GM23338 (cell line): ENCODE data around the gene GRM8. TPM values are rescaled to one million over a fixed set of nuclear protein-coding genes. Genes with fewer than 3 reads are reported as not detected.

Experiments
- ATAC-seq: fragments of 200-7000 bp; cut with Tn5 transposase; 3 replicates; pipeline ENCODE4 v1.9.1; 2020
- DNase-seq: peaks from one replicate; pipeline ENCODE4 v3.0.0-alpha.2; 2015; ENCODE audit warnings: low spot score
- H2AFZ ChIP-seq: fragments of 200-600 bp; sonication (generic); 2 replicates; pipeline ENCODE4 v1.8.0; 2016; ENCODE audit warnings: antibody characterized with exemption, mild to moderate bottlenecking, moderate library complexity
- H3F3A ChIP-seq: fragments of 200-600 bp; sonication (generic); replicated peaks from 2 replicates; pipeline ENCODE4 v1.8.0; 2017; ENCODE audit warnings: antibody characterized with exemption, mixed run types, low read depth
- H3K27ac ChIP-seq: fragments of 200-600 bp; sonication (generic); 2 replicates; pipeline ENCODE4 v1.6.1; 2016; ENCODE audit warnings: low read depth
- H3K27me3 ChIP-seq: fragments of 200-600 bp; sonication (generic); 2 replicates; pipeline ENCODE4 v1.8.0; 2016; ENCODE audit warnings: mild to moderate bottlenecking, mixed run types, moderate library complexity; ENCODE audit not compliant: insufficient read depth
- H3K36me3 ChIP-seq: fragments of 200-600 bp; sonication (generic); 2 replicates; pipeline ENCODE4 v1.8.0; 2016; ENCODE audit warnings: mild to moderate bottlenecking; ENCODE audit not compliant: insufficient read depth
- H3K4me1 ChIP-seq: fragments of 200-600 bp; sonication (generic); 2 replicates; pipeline ENCODE4 v1.8.0; 2016; ENCODE audit warnings: mild to moderate bottlenecking, moderate library complexity; ENCODE audit not compliant: insufficient read depth
- H3K4me2 ChIP-seq: fragments of 200-600 bp; sonication (generic); 2 replicates; pipeline ENCODE4 v1.7.1; 2017; ENCODE audit warnings: mixed run types
- H3K4me3 ChIP-seq: fragments of 200-600 bp; sonication (generic); 2 replicates; pipeline ENCODE4 v1.6.1; 2016; ENCODE audit warnings: mixed run types
- H3K79me2 ChIP-seq: fragments of 200-600 bp; sonication (generic); replicated peaks from 2 replicates; pipeline ENCODE4 v1.8.0; 2017; ENCODE audit warnings: mild to moderate bottlenecking; ENCODE audit not compliant: insufficient read depth
- H3K9me2 ChIP-seq: fragments of 200-600 bp; sonication (generic); 2 replicates; pipeline ENCODE4 v1.8.0; 2017; ENCODE audit not compliant: insufficient read depth
- H4K20me1 ChIP-seq: fragments of 200-600 bp; sonication (generic); replicated peaks from 2 replicates; pipeline ENCODE4 v1.8.0; 2017; ENCODE audit warnings: mild to moderate bottlenecking; ENCODE audit not compliant: insufficient read depth
- H3K27ac Mint-ChIP-seq: 2 replicates; pipeline ENCODE4 v1.8.0; 2020; ENCODE audit warnings: inconsistent platforms, mild to moderate bottlenecking, moderate library complexity, mixed read lengths
- H3K27me3 Mint-ChIP-seq: 3 replicates; pipeline ENCODE4 v1.8.0; 2022; ENCODE audit warnings: low read depth, mild to moderate bottlenecking, moderate library complexity, mixed read lengths, inconsistent platforms; ENCODE audit not compliant: insufficient read depth, poor library complexity
- H3K36me3 Mint-ChIP-seq: 3 replicates; pipeline ENCODE4 v1.8.0; 2021; ENCODE audit warnings: low read depth, mild to moderate bottlenecking, inconsistent platforms, moderate library complexity, mixed read lengths
- H3K4me1 Mint-ChIP-seq: 3 replicates; pipeline ENCODE4 v1.8.0; 2020; ENCODE audit warnings: mild to moderate bottlenecking, inconsistent platforms, mixed read lengths
- H3K4me3 Mint-ChIP-seq: 3 replicates; pipeline ENCODE4 v1.8.0; 2021; ENCODE audit warnings: moderate library complexity, mild to moderate bottlenecking, inconsistent platforms, mixed read lengths
- H3K9me3 Mint-ChIP-seq: 3 replicates; pipeline ENCODE4 v1.8.0; 2020; ENCODE audit warnings: moderate library complexity, mild to moderate bottlenecking, inconsistent platforms, mixed read lengths
- CREB1 ChIP-seq: fragments of 250-450 bp; sonication (Bioruptor Pico); IDR thresholded peaks from 2 replicates; pipeline ENCODE4 v1.5.0; 2020; ENCODE audit warnings: low read depth, mild to moderate bottlenecking, moderate library complexity
- ZNF114 ChIP-seq: fragments of 250-450 bp; sonication (Bioruptor Pico); IDR thresholded peaks from 2 replicates; pipeline ENCODE4 v1.5.0; 2020; ENCODE audit warnings: mild to moderate bottlenecking, moderate library complexity
- ZNF331 ChIP-seq: fragments of 250-450 bp; sonication (Bioruptor Pico); IDR thresholded peaks from 2 replicates; pipeline ENCODE4 v1.5.0; 2020; ENCODE audit warnings: low read depth, mild to moderate bottlenecking, moderate library complexity
- polyA plus RNA-seq: library from polyadenylated mRNA; unstranded; fragments of >200 nt; fragmentation: Nextera tagmentation; extraction: Ambion mirVana; gene quantifications from 2 replicates; pipeline ENCODE4 v1.2.1, GENCODE V29; 2016
- total RNA-seq: library from RNA; depleted of rRNA; stranded (reverse); fragments of >200 nt; shearing (Covaris generic); gene quantifications from 2 replicates; pipeline ENCODE4 v1.2.3, GENCODE V29; 2014
- TF ChIP-seq, protein P1 (sequence below): fragments of 250-450 bp; sonication (Bioruptor Pico); IDR thresholded peaks from 2 replicates; pipeline ENCODE4 v1.5.0; 2020; ENCODE audit warnings: mild to moderate bottlenecking, moderate library complexity
- TF ChIP-seq, protein P2 (sequence below): IDR thresholded peaks from 2 replicates; pipeline ENCODE4 v1.6.1; 2016; ENCODE audit warnings: antibody characterized with exemption

GRM8 gene
- total and polyA plus RNA-seq, 2 experiments from 2014 or later: 1.9 to 6.6 TPM

DNA sequence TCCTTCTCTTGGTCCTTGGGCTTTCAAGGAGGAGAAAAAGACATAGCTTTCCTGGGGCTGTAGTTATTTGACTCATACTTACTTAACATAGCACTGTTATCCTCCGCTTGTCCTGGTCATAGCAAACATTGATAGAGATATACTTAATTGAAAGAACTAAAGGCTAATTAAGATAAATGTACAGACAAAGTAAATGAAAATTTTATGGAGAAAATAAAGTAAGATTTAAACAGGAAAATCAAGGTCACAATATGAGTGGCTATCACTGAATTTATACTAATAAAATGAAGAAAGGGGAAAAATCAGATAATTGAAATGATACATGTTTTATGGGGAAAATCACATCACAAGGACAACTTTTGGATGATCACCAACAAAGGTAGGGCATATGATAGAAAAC, 849.7 kb downstream of the GRM8 start (continued):
- TF ChIP-seq, protein P1, sequence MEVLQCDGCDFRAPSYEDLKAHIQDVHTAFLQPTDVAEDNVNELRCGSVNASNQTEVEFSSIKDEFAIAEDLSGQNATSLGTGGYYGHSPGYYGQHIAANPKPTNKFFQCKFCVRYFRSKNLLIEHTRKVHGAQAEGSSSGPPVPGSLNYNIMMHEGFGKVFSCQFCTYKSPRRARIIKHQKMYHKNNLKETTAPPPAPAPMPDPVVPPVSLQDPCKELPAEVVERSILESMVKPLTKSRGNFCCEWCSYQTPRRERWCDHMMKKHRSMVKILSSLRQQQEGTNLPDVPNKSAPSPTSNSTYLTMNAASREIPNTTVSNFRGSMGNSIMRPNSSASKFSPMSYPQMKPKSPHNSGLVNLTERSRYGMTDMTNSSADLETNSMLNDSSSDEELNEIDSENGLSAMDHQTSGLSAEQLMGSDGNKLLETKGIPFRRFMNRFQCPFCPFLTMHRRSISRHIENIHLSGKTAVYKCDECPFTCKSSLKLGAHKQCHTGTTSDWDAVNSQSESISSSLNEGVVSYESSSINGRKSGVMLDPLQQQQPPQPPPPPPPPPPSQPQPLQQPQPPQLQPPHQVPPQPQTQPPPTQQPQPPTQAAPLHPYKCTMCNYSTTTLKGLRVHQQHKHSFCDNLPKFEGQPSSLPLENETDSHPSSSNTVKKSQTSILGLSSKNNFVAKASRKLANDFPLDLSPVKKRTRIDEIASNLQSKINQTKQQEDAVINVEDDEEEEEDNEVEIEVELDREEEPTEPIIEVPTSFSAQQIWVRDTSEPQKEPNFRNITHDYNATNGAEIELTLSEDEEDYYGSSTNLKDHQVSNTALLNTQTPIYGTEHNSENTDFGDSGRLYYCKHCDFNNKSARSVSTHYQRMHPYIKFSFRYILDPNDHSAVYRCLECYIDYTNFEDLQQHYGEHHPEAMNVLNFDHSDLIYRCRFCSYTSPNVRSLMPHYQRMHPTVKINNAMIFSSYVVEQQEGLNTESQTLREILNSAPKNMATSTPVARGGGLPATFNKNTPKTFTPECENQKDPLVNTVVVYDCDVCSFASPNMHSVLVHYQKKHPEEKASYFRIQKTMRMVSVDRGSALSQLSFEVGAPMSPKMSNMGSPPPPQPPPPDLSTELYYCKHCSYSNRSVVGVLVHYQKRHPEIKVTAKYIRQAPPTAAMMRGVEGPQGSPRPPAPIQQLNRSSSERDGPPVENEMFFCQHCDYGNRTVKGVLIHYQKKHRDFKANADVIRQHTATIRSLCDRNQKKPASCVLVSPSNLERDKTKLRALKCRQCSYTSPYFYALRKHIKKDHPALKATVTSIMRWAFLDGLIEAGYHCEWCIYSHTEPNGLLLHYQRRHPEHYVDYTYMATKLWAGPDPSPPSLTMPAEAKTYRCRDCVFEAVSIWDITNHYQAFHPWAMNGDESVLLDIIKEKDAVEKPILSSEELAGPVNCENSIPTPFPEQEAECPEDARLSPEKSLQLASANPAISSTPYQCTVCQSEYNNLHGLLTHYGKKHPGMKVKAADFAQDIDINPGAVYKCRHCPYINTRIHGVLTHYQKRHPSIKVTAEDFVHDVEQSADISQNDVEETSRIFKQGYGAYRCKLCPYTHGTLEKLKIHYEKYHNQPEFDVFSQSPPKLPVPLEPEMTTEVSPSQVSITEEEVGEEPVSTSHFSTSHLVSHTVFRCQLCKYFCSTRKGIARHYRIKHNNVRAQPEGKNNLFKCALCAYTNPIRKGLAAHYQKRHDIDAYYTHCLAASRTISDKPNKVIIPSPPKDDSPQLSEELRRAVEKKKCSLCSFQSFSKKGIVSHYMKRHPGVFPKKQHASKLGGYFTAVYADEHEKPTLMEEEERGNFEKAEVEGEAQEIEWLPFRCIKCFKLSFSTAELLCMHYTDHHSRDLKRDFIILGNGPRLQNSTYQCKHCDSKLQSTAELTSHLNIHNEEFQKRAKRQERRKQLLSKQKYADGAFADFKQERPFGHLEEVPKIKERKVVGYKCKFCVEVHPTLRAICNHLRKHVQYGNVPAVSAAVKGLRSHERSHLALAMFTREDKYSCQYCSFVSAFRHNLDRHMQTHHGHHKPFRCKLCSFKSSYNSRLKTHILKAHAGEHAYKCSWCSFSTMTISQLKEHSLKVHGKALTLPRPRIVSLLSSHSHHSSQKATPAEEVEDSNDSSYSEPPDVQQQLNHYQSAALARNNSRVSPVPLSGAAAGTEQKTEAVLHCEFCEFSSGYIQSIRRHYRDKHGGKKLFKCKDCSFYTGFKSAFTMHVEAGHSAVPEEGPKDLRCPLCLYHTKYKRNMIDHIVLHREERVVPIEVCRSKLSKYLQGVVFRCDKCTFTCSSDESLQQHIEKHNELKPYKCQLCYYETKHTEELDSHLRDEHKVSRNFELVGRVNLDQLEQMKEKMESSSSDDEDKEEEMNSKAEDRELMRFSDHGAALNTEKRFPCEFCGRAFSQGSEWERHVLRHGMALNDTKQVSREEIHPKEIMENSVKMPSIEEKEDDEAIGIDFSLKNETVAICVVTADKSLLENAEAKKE (CRISPR knock-in tag): no peak
- TF ChIP-seq, protein P2, sequence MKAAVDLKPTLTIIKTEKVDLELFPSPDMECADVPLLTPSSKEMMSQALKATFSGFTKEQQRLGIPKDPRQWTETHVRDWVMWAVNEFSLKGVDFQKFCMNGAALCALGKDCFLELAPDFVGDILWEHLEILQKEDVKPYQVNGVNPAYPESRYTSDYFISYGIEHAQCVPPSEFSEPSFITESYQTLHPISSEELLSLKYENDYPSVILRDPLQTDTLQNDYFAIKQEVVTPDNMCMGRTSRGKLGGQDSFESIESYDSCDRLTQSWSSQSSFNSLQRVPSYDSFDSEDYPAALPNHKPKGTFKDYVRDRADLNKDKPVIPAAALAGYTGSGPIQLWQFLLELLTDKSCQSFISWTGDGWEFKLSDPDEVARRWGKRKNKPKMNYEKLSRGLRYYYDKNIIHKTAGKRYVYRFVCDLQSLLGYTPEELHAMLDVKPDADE: no peak
- TF ChIP-seq CREB1 (CRISPR knock-in tag): no peak
- no peak for TF ChIP-seq ZNF331 (CRISPR knock-in tag)

DNA sequence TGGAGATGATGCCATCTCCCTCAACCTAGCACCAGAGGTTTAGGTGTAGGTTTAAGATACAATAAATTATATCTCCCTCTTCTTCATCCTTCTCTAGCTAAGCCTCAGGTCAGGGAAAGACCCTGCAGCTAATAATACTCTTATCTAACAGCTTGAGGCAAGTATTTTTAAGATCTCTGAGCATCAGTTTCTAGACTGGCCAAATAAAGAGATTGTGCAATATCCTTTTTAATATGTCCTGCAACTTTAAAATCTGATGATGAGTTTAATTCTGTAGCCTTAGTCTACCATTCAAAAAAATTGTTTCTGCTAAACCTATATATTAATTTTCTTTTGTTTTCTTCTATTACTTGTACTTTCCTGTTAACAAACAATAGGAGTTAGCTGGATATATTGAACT, 850.8 kb downstream of the GRM8 start:
- Mint-ChIP-seq H3K4me1 (peaks cover 8% of the 10 kb centered on the region; the same call in 2 of the 3 replicates), H3K27ac (no peak overlapping the region), H3K27me3 (peaks cover 2% of the 10 kb centered on the region), H3K9me3 (no peaks in the 10 kb centered on the region), H3K36me3 (no peaks in the 10 kb centered on the region), H3K4me3 (no peak overlapping the region)
- TF ChIP-seq CREB1 (CRISPR knock-in tag) (no peak), ZNF114 (no peak)
- no peak for ATAC-seq
- Histone ChIP-seq H3K4me1 (no peaks in the 10 kb centered on the region), H2AFZ (no peak overlapping the region), H3K27me3 (no peaks in the 10 kb centered on the region), H3K36me3 (no peaks in the 10 kb centered on the region), H4K20me1 (no peaks in the 10 kb centered on the region), H3K9me2 (no peaks in the 10 kb centered on the region), H3K4me3 (no peak overlapping the region), H3K4me2 (no peak overlapping the region), H3K27ac (no peak overlapping the region), H3K79me2 (no peaks in the 10 kb centered on the region), H3F3A (no peaks in the 10 kb centered on the region)
- DNase-seq: no peak
